Pancreas (tissue), 10 donors: ENCODE data around the gene CAPN10. TPM values are rescaled to one million over a fixed set of nuclear protein-coding genes. Genes with fewer than 3 reads are reported as not detected.

Source experiments
- ATAC-seq, 4 donors: fragments of 200-7000 bp; cut with Tn5 transposase; one replicate each; pipeline versions ENCODE4 v1.8.0 to v1.9.1; 2020; ENCODE audit warnings: mild to moderate bottlenecking in 4 of 4, moderate library complexity in 4 of 4
- DNase-seq, 6 donors: peaks; one replicate each; pipeline ENCODE4 v3.0.0-alpha.2; 2020
- FAIRE-seq: peaks from 2 replicates; lab custom pipeline; 2012; peaks lifted over from hg19 to GRCh38; lab: Jason Lieb, UNC
- H3K27ac ChIP-seq, 4 donors: fragments of 200-600 bp; sonication (generic); 1 replicate in 3 of 4; 2 replicates in 1 of 4; pipeline versions ENCODE4 v1.5.0 to v1.8.0; 2020
- H3K27me3 ChIP-seq, 4 donors: fragments of 200-600 bp; one replicate each; pipeline ENCODE4 v1.8.0; 2021
- H3K36me3 ChIP-seq, 3 donors: fragments of 200-600 bp; sonication (generic) in 1 of 3; one replicate each; pipeline versions ENCODE4 v1.5.0 to v1.8.0; 2020 to 2021
- H3K4me1 ChIP-seq, 3 donors: fragments of 200-600 bp; one replicate each; pipeline ENCODE4 v1.8.0; 2021
- H3K4me3 ChIP-seq, 4 donors: fragments of 200-600 bp; sonication (generic) in 2 of 4; one replicate each; pipeline versions ENCODE4 v1.5.0 to v1.8.0; 2020 to 2021
- H3K9me3 ChIP-seq, 4 donors: fragments of 200-600 bp; one replicate each; pipeline ENCODE4 v1.8.0; 2021
- CTCF ChIP-seq, 4 donors: fragments of 200-600 bp; sonication (generic) in 3 of 4; IDR thresholded peaks; one replicate each; pipeline versions ENCODE4 v1.5.0 to v1.8.0; 2021; ENCODE audit warnings: antibody characterized with exemption in 4 of 4
- WGBS, 2 donors: extraction: QIAGEN DNeasy Blood & Tissue Kit; methylation state at CpG; one replicate each; pipeline ENCODE4 v1.1.7; 2013; 5-methylcytosine and 5-hydroxymethylcytosine counted together
- intact Hi-C, 3 donors: fragments of 100-400 bp; cut with DNase I; formaldehyde crosslinking; loops; one replicate each; pipeline versions ENCODE4 v1.11.1 to v1.14.2; 2022
- polyA plus RNA-seq, 2 donors: library from polyadenylated mRNA; stranded (reverse); fragments of 200-250 nt; gene quantifications; one replicate each; pipeline ENCODE4 v1.2.3, GENCODE V29; 2013
- total RNA-seq, 6 donors: library from RNA; stranded (reverse); fragmentation: NEBNext Ultra II Directional in 4 of 6; extraction: Animal tissue kit (Norgen Biotek cat#: 25700) in 4 of 6; gene quantifications; one replicate each; pipeline versions ENCODE4 v1.2.1 to v1.2.4, GENCODE V29; 2021 to 2023
- donor health status: healthy with polysubstance abuse.
- donor health status: DM: no; HTN: no; CAD: no; lungs with moderate emphysema.
- donor health status: DM: no; HTN: no; CAD: no.
- donor health status: control.
- donor health status: control.
- donor health status: Bipolar disorder and iron deficiency.
- donor health status: DM: yes; HTN: yes; CAD: no.
- donor health status: DM: no; HTN: no; CAD: no.
- donor health status: DM: no; HTN: no; CAD: no.
- donor health status: DM: yes; HTN: yes; CAD: no.

CAPN10 gene
- total and polyA plus RNA-seq, 8 donors: 8.6 to 49.3 (median 12.7) TPM

- no peak for FAIRE-seq
- Histone ChIP-seq H3K4me3 (no peak overlapping the region), H3K27ac (no peak overlapping the region), H3K27me3 (no peaks in the 10 kb centered on the region), H3K4me1 (no peaks in the 10 kb centered on the region), H3K36me3 (no peaks in the 10 kb centered on the region), H3K9me3 (no peaks in the 10 kb centered on the region)
- ATAC-seq: no peak
- no peak for TF ChIP-seq CTCF (IDR thresholded peaks at IDR 0.05)
- WGBS, 2 donors: 89 to 97% methylated on average over 11 of the region's 11 CpGs
- peak in 1 of 6 donors; percentile 33 for DNase-seq
- intact Hi-C loops: no loop called here
These were observed 12.6 kb downstream of the CAPN10 start for GRCh38 chr2:240599141-240599583.

GRCh38 chr2:240600451-240600961 is 14.0 kb downstream of the CAPN10 start:
- Histone ChIP-seq H3K27me3 (no peaks in the 10 kb centered on the region), H3K4me3 (no peak overlapping the region), H3K4me1 (no peaks in the 10 kb centered on the region), H3K9me3 (no peaks in the 10 kb centered on the region), H3K36me3 (no peaks in the 10 kb centered on the region), H3K27ac (no peak overlapping the region)
- 94 to 95% methylated on average over 16 of the region's 16 CpGs for WGBS, 2 donors
- no peak for FAIRE-seq
- intact Hi-C loops: no loop called here
- DNase-seq: peak in 1 of 6 donors; percentile 48
- no peak for ATAC-seq
- TF ChIP-seq CTCF (IDR thresholded peaks at IDR 0.05): no peak

DNA sequence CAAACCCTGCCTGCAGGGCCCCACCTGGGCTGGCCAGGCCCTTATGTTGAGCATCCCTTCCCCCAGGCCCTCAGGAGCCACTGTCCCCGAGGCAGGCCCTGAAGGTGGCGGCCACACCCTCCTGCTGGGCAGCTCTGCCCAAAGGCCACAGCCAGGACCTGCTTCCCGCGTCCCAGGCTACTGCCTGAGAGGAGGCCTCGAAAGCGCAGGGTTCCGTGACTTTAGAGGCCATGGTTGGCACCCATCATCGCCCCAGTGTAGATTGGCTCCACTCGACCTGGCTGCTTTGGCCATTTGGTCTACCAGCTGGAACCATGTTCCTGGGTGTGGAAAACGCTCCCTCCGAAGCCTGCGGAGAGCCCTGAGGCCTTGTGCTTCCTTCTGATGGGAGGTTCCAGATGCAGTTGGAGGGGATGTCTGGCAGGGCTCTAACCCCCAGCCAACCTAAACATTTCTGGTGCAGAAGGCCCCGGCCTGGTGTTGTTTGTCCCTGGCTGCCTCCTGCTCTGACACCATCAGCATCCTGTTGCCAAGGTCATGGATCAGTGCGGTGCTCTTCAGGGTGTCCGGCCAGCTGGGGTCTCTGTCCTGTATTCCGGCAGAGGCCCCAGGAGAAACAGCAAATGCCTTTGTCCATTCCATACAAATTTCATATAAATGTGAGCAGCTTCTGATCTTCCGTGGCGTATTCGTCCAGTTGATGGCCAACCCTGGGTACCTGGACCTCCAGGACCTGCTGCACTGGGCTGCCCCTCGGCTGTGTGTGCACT is 14.7 kb downstream of the CAPN10 start:
- peak in 2 of 6 donors; percentile 11 to 45 for DNase-seq
- ATAC-seq: no peak
- H3K9me3 ChIP-seq: no peaks in the 10 kb centered on the region
- no peaks in the 10 kb centered on the region for H3K36me3 ChIP-seq
- TF ChIP-seq CTCF (IDR thresholded peaks at IDR 0.05): no peak
- FAIRE-seq: no peak
- H3K4me1 ChIP-seq: no peaks in the 10 kb centered on the region
- no peak overlapping the region for H3K27ac ChIP-seq
- 83 to 88% methylated on average over 20 of the region's 20 CpGs for WGBS, 2 donors
- no peak overlapping the region for H3K4me3 ChIP-seq
- H3K27me3 ChIP-seq: no peaks in the 10 kb centered on the region
- intact Hi-C loops: no loop called here

GRCh38 chr2:240601831-240602160 is 15.3 kb downstream of the CAPN10 start:
- peak in 1 of 6 donors; percentile 46 for DNase-seq
- no peak for TF ChIP-seq CTCF (IDR thresholded peaks at IDR 0.05)
- no peak for FAIRE-seq
- Histone ChIP-seq H3K9me3 (no peaks in the 10 kb centered on the region), H3K4me1 (no peaks in the 10 kb centered on the region), H3K4me3 (no peak overlapping the region), H3K36me3 (no peaks in the 10 kb centered on the region), H3K27me3 (no peaks in the 10 kb centered on the region), H3K27ac (no peak overlapping the region)
- ATAC-seq: no peak
- intact Hi-C loops: no loop called here
- WGBS, 2 donors: 89 to 93% methylated on average over 11 of the region's 11 CpGs
